OCI-LY7 (cell line): ENCODE measurements around the gene FIBP.

Experiments
- EZH2phosphoT487 ChIP-seq: fragments of 200-600 bp; sonication (generic); IDR thresholded peaks from 2 replicates; pipeline ENCODE4 v1.6.1; 2018; ENCODE audit warnings: low read depth, borderline replicate concordance, mild to moderate bottlenecking, mixed run types, antibody characterized with exemption, low read length, moderate library complexity, mixed read lengths
- TF ChIP-seq, protein P1 (sequence below): fragments of 200-600 bp; sonication (generic); conservative IDR thresholded peaks from 2 replicates; pipeline ENCODE4 v1.5.1; 2014; ENCODE audit warnings: mild to moderate bottlenecking, antibody characterized with exemption, low read length, moderate library complexity, mixed read lengths

DNA sequence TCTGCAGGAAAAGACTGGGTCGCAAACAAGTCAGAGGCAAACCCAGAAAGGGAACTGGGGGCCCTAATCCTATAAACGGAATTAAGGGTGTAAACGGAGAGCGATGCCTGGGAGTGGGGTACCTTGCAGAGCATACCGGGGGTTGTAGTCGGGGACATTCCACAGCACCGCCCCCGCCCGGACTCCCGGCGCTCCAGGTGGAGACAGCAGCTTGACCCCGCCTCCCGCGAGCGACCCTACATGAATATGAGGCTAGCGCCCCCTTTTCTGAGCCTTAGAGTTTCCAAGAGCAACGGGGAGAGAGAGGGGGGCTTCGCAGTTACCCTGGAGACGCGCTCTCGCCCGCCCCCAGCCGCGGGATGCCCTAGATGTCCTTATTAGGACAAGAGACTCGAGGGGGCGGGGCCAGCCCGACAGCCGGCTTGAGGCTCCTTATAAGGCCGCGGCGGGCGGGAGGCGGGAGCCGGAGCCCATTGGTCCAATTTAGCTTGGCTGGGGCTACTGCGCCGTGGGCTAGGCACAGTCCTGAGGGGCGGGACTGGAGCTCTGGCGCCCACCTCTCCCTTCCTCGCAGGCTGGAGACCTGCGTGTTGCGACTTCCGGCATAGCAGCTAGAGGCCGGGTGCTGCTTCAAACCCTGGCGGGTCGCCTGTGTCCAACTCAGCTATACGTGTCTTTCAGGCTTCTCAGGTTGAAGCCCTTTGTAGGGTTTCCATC, 29.0 kb downstream of the FIBP start:
- TF ChIP-seq, protein P1, sequence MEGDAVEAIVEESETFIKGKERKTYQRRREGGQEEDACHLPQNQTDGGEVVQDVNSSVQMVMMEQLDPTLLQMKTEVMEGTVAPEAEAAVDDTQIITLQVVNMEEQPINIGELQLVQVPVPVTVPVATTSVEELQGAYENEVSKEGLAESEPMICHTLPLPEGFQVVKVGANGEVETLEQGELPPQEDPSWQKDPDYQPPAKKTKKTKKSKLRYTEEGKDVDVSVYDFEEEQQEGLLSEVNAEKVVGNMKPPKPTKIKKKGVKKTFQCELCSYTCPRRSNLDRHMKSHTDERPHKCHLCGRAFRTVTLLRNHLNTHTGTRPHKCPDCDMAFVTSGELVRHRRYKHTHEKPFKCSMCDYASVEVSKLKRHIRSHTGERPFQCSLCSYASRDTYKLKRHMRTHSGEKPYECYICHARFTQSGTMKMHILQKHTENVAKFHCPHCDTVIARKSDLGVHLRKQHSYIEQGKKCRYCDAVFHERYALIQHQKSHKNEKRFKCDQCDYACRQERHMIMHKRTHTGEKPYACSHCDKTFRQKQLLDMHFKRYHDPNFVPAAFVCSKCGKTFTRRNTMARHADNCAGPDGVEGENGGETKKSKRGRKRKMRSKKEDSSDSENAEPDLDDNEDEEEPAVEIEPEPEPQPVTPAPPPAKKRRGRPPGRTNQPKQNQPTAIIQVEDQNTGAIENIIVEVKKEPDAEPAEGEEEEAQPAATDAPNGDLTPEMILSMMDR, result 0 out of 2 replicates have a peak, but pooled peaks have one; percentile 26
- TF ChIP-seq EZH2phosphoT487, result no peak
